NCI-H1436 (cell line): ENCODE results near the gene RAB3B.
A peak's percentile ranks its signal among the peaks of the same experiment; 100 is the strongest.

Experiments used
- DNase-seq: peaks from one replicate; lab custom pipeline; 2025; lab: John Stamatoyannopoulos, UW

The RAB3B gene

GRCh38 chr1:51956528-51957509 is 33.7 kb downstream of the RAB3B start:
- DNase-seq, result no peak

- DNase-seq, result peak; percentile 96
These were observed 34.5 kb downstream of the RAB3B start for GRCh38 chr1:51955797-51956527.

GRCh38 chr1:51954783-51955182 is 35.7 kb downstream of the RAB3B start:
- no peak for DNase-seq

- DNase-seq, result peak; percentile 96
These were observed 37.4 kb downstream of the RAB3B start for GRCh38 chr1:51953079-51953478.

- no peak for DNase-seq
These were observed 37.9 kb downstream of the RAB3B start for GRCh38 chr1:51952638-51953037.

- DNase-seq, result no peak
These were observed 39.8 kb downstream of the RAB3B start for GRCh38 chr1:51950701-51951100.

- DNase-seq, result no peak
These were observed 41.3 kb downstream of the RAB3B start for GRCh38 chr1:51949014-51949702.

GRCh38 chr1:51948491-51948915 is 42.0 kb downstream of the RAB3B start:
- no peak for DNase-seq

GRCh38 chr1:51946300-51946699 is 44.2 kb downstream of the RAB3B start:
- no peak for DNase-seq

GRCh38 chr1:51945591-51945990 is 44.9 kb downstream of the RAB3B start:
- DNase-seq, result no peak

GRCh38 chr1:51942281-51942680 is 48.2 kb downstream of the RAB3B start:
- DNase-seq, result no peak

- DNase-seq, result no peak
These were observed 49.0 kb downstream of the RAB3B start for GRCh38 chr1:51941528-51941927.

- no peak for DNase-seq
These were observed 53.4 kb downstream of the RAB3B start for GRCh38 chr1:51937112-51937511.

GRCh38 chr1:51936531-51936930 is 54.0 kb downstream of the RAB3B start:
- DNase-seq, result no peak

- no peak for DNase-seq
These were observed 57.2 kb downstream of the RAB3B start for GRCh38 chr1:51933344-51933743.

GRCh38 chr1:51930329-51930728 is 60.2 kb downstream of the RAB3B start:
- no peak for DNase-seq

- no peak for DNase-seq
These were observed 61.6 kb downstream of the RAB3B start for GRCh38 chr1:51928896-51929295.

GRCh38 chr1:51927029-51927428 is 63.5 kb downstream of the RAB3B start:
- DNase-seq, result no peak

GRCh38 chr1:51926171-51926812 is 64.2 kb downstream of the RAB3B start:
- DNase-seq, result no peak

GRCh38 chr1:51924455-51924854 is 66.0 kb downstream of the RAB3B start:
- DNase-seq, result no peak

- DNase-seq, result peak; percentile 20
These were observed 68.5 kb downstream of the RAB3B start for GRCh38 chr1:51922040-51922439.

GRCh38 chr1:51920130-51920529 is 70.4 kb downstream of the RAB3B start:
- no peak for DNase-seq
